Panc1 (cell line): ENCODE data around the gene FRMD5. TPM values are rescaled to one million over a fixed set of nuclear protein-coding genes. Genes with fewer than 3 reads are reported as not detected.

Experiments used
- ATAC-seq: fragments of 200-7000 bp; cut with Tn5 transposase; 2 replicates; pipeline ENCODE4 v1.9.1; 2020; ENCODE audit warnings: mild to moderate bottlenecking, moderate library complexity
- BruUV-seq: library from RNA; stranded (reverse); fragments of 400-500 nt; replicated peaks from 2 replicates; lab custom pipeline; 2021; lab: Mats Ljungman, UMichigan
- CTCF ChIA-PET: fragments of 300-600 bp; sonication (Branson Sonifier 250); formaldehyde crosslinking; loops from one replicate; lab custom pipeline; 2022; ENCODE audit warnings: antibody characterized with exemption; lab: Charles Lee
- POLR2A ChIA-PET: fragments of 300-600 bp; sonication (Branson Sonifier 250); formaldehyde crosslinking; loops from one replicate; lab custom pipeline; 2022; ENCODE audit warnings: antibody characterized with exemption; lab: Charles Lee
- DNase-seq: peaks from one replicate; pipeline ENCODE4 v3.0.0-alpha.2; 2010; ENCODE audit warnings: low read depth, low spot score
- H3K27ac ChIP-seq: 2 replicates; pipeline ENCODE4 v1.5.1; 2011; ENCODE audit warnings: mild to moderate bottlenecking, low read length, inconsistent platforms
- H3K27me3 ChIP-seq: fragments of 200-500 bp; sonication (Bioruptor generic); 2 replicates; pipeline ENCODE4 v1.6.0; 2014; ENCODE audit warnings: low read length, inconsistent platforms; ENCODE audit not compliant: control insufficient read depth, insufficient read depth
- H3K36me3 ChIP-seq: fragments of 200-500 bp; sonication (Bioruptor generic); 2 replicates; pipeline ENCODE4 v1.5.1; 2014; ENCODE audit warnings: inconsistent platforms, mild to moderate bottlenecking, low read length, moderate library complexity; ENCODE audit not compliant: control insufficient read depth, insufficient read depth
- H3K4me1 ChIP-seq: 2 replicates; pipeline ENCODE4 v1.5.1; 2011; ENCODE audit warnings: inconsistent platforms, mild to moderate bottlenecking, low read length, moderate library complexity; ENCODE audit not compliant: control insufficient read depth, insufficient read depth
- H3K4me3 ChIP-seq, 2 experiments: 2 replicates each; pipeline ENCODE4 v1.5.1; 2011 to 2012; ENCODE audit warnings: low read depth in 2 of 2, low read length in 2 of 2, mild to moderate bottlenecking in 2 of 2, inconsistent platforms in 1 of 2, moderate library complexity in 1 of 2
- H3K9me3 ChIP-seq: fragments of 200-500 bp; sonication (Bioruptor generic); 2 replicates; pipeline ENCODE4 v1.5.1; 2014; ENCODE audit warnings: low read depth, mild to moderate bottlenecking, inconsistent platforms, low read length, moderate library complexity; ENCODE audit not compliant: control insufficient read depth, insufficient read depth
- CTCF ChIP-seq: fragments of 450-650 bp; IDR thresholded peaks from 2 replicates; pipeline ENCODE4 v1.5.1; 2017; ENCODE audit warnings: mild to moderate bottlenecking
- POLR2AphosphoS5 ChIP-seq: IDR thresholded peaks from 2 replicates; pipeline ENCODE4 v1.6.1; 2012; ENCODE audit warnings: mild to moderate bottlenecking, low read depth, low read length, moderate library complexity
- REST ChIP-seq, 2 experiments: IDR thresholded peaks; 2 replicates each; pipeline ENCODE4 v1.6.1; 2011 to 2012; ENCODE audit warnings: low read depth in 2 of 2, control low read depth in 1 of 2, low read length in 1 of 2, mild to moderate bottlenecking in 1 of 2, moderate library complexity in 1 of 2; ENCODE audit not compliant: insufficient read depth in 1 of 2
- SIN3A ChIP-seq: IDR thresholded peaks from 2 replicates; pipeline ENCODE4 v1.6.1; 2012; ENCODE audit warnings: low read depth, mild to moderate bottlenecking, low read length, moderate library complexity, borderline replicate concordance; ENCODE audit not compliant: insufficient read depth
- TCF7L2 ChIP-seq: IDR thresholded peaks from 2 replicates; pipeline ENCODE4 v1.6.1; 2011; ENCODE audit warnings: mild to moderate bottlenecking, low read depth, low read length, inconsistent platforms
- in situ Hi-C: cut with HindIII; loops from 2 replicates; pipeline ENCODE4 v1.10.0; 2016; ENCODE audit warnings: low sequenced_read_pairs, low pct_unique_long_range_greater_than_20kb
- intact Hi-C: fragments of 100-400 bp; cut with micrococcal nuclease; formaldehyde crosslinking; loops from one replicate; pipeline ENCODE4 v1.10.0; 2022; ENCODE audit not compliant: unreplicated experiment
- total RNA-seq: library from RNA; stranded (reverse); gene quantifications from one replicate; pipeline ENCODE4 v1.2.1, GENCODE V29; 2021; ENCODE audit not compliant: unreplicated experiment

Gene FRMD5
- total RNA-seq, 1 experiment from 2014 or later = 18.3 TPM

- in situ Hi-C loops (no loop called here), intact Hi-C loops (no loop called here)
- Histone ChIP-seq H3K9me3 (no peaks in the 10 kb centered on the region), H3K4me1 (peaks cover 17% of the 10 kb centered on the region), H3K27ac (no peak overlapping the region), H3K36me3 (no peaks in the 10 kb centered on the region), H3K4me3 (no peak overlapping the region), H3K27me3 (no peaks in the 10 kb centered on the region)
- BruUV-seq = no TSS peak
- ChIA-PET POLR2A (interaction anchor here (1.0 kb wide), 1 partner anchor 27 kb away, joined by 3 read pairs; no protein-coding TSS in a partner anchor), CTCF (no interaction called here)
- DNase-seq (no peak), ATAC-seq (no peak)
- no peak for TF ChIP-seq CTCF
- no peak for TF ChIP-seq TCF7L2
- TF ChIP-seq REST (IDR thresholded peaks at IDR 0.05; ENCODE audit: insufficient read depth in 1 of 2, low read depth in 2 of 2, low read length in 1 of 2) = no peak
- TF ChIP-seq SIN3A = no peak
- TF ChIP-seq POLR2AphosphoS5 = no peak
Measured at GRCh38 chr15:44093836-44094235, 101.2 kb downstream of the FRMD5 start.

- in situ Hi-C loops = no loop called here
- CTCF ChIA-PET = no interaction called here
- Histone ChIP-seq H3K4me1 (peaks cover 27% of the 10 kb centered on the region), H3K4me3 (no peak overlapping the region), H3K27ac (peak overlapping the region; percentile 29; the same call in 1 of the 2 replicates), H3K9me3 (no peaks in the 10 kb centered on the region), H3K36me3 (no peaks in the 10 kb centered on the region), H3K27me3 (no peaks in the 10 kb centered on the region)
- POLR2A ChIA-PET = no interaction called here
- intact Hi-C loops = no loop called here
- DNase-seq (no peak), ATAC-seq (peak; percentile 52; the same call in 1 of the 2 replicates)
- BruUV-seq = no TSS peak
- no peak for TF ChIP-seq TCF7L2
- no peak for TF ChIP-seq CTCF
- no peak for TF ChIP-seq POLR2AphosphoS5
- no peak for TF ChIP-seq REST (IDR thresholded peaks at IDR 0.05; ENCODE audit: insufficient read depth in 1 of 2, low read depth in 2 of 2, low read length in 1 of 2)
Measured at GRCh38 chr15:44092221-44092620, 102.8 kb downstream of the FRMD5 start.
